NB4 (cell line): ENCODE results near the gene BBS12.

Source experiments
- MYC ChIP-seq: IDR thresholded peaks from 2 replicates; pipeline ENCODE4 v1.6.1; 2011; ENCODE audit warnings: low read depth, low read length
- POLR2A ChIP-seq: IDR thresholded peaks from 2 replicates; pipeline ENCODE4 v1.6.1; 2011; ENCODE audit warnings: mild to moderate bottlenecking; ENCODE audit not compliant: insufficient read length; ENCODE audit errors: extremely low read depth
- TF ChIP-seq, protein P1 (sequence below): IDR thresholded peaks from one replicate; pipeline ENCODE4 v1.5.1; 2012; ENCODE audit warnings: low read depth, low read length
- TF ChIP-seq, protein P2 (sequence below): IDR thresholded peaks from 2 replicates; pipeline ENCODE4 v1.6.1; 2011; ENCODE audit warnings: low read depth, low read length

DNA sequence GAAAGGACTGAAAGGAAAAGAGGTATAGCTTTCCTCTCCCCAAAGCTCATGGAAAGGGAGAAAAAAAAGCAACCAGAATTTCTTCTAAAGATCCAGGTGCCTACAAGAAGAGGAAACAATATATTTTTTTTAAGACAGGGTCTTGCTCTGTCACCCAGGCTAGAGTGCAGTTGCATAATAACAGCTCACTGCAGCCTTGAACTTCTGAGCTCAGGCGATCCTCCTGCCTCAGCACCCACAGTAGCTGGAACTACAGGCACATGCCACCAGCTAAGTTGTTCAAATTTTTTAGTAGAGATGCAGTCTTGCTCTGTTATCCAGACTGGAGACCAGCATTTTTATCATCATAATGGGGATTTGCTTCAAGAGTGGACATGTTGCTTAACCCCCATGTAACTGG lies 30.5 kb upstream of the BBS12 start:
- TF ChIP-seq, protein P1, sequence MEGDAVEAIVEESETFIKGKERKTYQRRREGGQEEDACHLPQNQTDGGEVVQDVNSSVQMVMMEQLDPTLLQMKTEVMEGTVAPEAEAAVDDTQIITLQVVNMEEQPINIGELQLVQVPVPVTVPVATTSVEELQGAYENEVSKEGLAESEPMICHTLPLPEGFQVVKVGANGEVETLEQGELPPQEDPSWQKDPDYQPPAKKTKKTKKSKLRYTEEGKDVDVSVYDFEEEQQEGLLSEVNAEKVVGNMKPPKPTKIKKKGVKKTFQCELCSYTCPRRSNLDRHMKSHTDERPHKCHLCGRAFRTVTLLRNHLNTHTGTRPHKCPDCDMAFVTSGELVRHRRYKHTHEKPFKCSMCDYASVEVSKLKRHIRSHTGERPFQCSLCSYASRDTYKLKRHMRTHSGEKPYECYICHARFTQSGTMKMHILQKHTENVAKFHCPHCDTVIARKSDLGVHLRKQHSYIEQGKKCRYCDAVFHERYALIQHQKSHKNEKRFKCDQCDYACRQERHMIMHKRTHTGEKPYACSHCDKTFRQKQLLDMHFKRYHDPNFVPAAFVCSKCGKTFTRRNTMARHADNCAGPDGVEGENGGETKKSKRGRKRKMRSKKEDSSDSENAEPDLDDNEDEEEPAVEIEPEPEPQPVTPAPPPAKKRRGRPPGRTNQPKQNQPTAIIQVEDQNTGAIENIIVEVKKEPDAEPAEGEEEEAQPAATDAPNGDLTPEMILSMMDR, result no peak
- TF ChIP-seq, protein P2, sequence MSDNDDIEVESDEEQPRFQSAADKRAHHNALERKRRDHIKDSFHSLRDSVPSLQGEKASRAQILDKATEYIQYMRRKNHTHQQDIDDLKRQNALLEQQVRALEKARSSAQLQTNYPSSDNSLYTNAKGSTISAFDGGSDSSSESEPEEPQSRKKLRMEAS, result no peak
- no peak for TF ChIP-seq POLR2A
- no peak for TF ChIP-seq MYC
